ENCODE measurements around the gene GATM.

GATM gene

GRCh38 chr15:45354711-45355110, 23.6 kb downstream of the GATM start:
- TF ChIP-seq, protein P1, sequence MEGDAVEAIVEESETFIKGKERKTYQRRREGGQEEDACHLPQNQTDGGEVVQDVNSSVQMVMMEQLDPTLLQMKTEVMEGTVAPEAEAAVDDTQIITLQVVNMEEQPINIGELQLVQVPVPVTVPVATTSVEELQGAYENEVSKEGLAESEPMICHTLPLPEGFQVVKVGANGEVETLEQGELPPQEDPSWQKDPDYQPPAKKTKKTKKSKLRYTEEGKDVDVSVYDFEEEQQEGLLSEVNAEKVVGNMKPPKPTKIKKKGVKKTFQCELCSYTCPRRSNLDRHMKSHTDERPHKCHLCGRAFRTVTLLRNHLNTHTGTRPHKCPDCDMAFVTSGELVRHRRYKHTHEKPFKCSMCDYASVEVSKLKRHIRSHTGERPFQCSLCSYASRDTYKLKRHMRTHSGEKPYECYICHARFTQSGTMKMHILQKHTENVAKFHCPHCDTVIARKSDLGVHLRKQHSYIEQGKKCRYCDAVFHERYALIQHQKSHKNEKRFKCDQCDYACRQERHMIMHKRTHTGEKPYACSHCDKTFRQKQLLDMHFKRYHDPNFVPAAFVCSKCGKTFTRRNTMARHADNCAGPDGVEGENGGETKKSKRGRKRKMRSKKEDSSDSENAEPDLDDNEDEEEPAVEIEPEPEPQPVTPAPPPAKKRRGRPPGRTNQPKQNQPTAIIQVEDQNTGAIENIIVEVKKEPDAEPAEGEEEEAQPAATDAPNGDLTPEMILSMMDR (IDR thresholded peaks at IDR 0.05): no peak
- Mint-ChIP-seq H3K27ac (no peak overlapping the region), H3K4me1 (no peaks in the 10 kb centered on the region), H3K4me3 (no peak overlapping the region), H3K36me3 (ENCODE audit: low read depth) (no peaks in the 10 kb centered on the region), H3K27me3 (ENCODE audit: low read depth, poor library complexity) (peaks cover 6% of the 10 kb centered on the region), H3K9me3 (no peaks in the 10 kb centered on the region)
- DNase-seq: no peak

GRCh38 chr15:45351227-45351626, 27.1 kb downstream of the GATM start:
- no peak overlapping the region for H3K27ac Mint-ChIP-seq
- H3K4me3 Mint-ChIP-seq: no peak overlapping the region
- H3K27me3 Mint-ChIP-seq (ENCODE audit: low read depth, poor library complexity): peaks cover 34% of the 10 kb centered on the region

DNA sequence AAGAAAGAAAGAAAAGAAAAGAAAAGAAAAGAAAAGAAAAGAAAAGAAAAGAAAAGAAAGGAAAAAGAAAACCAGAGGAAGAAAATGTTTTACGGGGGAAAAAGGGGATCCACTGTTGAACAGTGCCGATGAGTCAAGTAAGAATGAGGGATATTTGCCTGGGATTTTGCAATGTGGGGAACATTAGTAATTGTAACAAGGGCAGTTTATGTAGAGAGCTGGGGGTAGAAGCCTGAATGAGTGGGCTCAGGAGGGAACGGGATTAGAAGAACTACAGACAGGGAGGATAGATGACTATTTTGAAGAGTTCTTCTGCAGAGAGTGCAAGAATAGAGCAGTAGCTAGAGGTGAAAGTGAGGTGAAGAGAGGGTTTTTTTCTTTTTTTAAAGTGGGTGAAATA, 28.7 kb downstream of the GATM start:
- Mint-ChIP-seq H3K36me3 (ENCODE audit: low read depth) (no peaks in the 10 kb centered on the region), H3K4me1 (no peaks in the 10 kb centered on the region), H3K9me3 (no peaks in the 10 kb centered on the region), H3K27ac (no peak overlapping the region), H3K4me3 (no peak overlapping the region), H3K27me3 (ENCODE audit: low read depth, poor library complexity) (peaks cover 39% of the 10 kb centered on the region)
- TF ChIP-seq, protein P1 (IDR thresholded peaks at IDR 0.05): no peak
- DNase-seq: no peak

More at GRCh38 chr15:45351227-45351626, 27.1 kb downstream of the GATM start:
- no peak for DNase-seq
- no peaks in the 10 kb centered on the region for H3K4me1 Mint-ChIP-seq
- no peaks in the 10 kb centered on the region for H3K9me3 Mint-ChIP-seq
- H3K36me3 Mint-ChIP-seq (ENCODE audit: low read depth): no peaks in the 10 kb centered on the region
- TF ChIP-seq, protein P1 (IDR thresholded peaks at IDR 0.05): no peak

DNA sequence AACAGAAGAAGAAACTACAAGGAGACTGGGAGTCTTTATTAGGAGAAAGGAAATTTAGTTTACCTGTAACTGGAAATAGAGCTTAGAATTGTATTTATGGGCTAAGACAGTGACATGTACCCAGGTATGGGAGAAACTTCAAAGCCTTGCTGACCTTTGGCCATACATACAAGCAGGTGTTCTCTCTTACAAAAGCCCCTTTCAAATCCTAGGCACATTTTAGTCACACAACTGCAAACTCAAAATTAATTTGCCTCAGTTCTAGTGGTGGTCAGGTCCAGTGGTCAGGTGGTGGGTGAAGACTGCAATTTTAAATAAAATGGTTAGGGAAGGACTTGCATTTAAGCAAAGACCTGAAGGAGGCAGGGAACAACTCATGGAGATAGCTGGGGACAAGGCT, 30.4 kb downstream of the GATM start:
- no peak for DNase-seq

GRCh38 chr15:45347033-45347432, 31.3 kb downstream of the GATM start:
- Mint-ChIP-seq H3K4me1 (no peaks in the 10 kb centered on the region), H3K9me3 (no peaks in the 10 kb centered on the region)
- TF ChIP-seq, protein P1 (IDR thresholded peaks at IDR 0.05): no peak

More for the DNA sequence above, 30.4 kb downstream of the GATM start:
- Mint-ChIP-seq H3K27me3 (ENCODE audit: low read depth, poor library complexity) (peaks cover 39% of the 10 kb centered on the region), H3K9me3 (no peaks in the 10 kb centered on the region), H3K4me1 (no peaks in the 10 kb centered on the region), H3K27ac (no peak overlapping the region), H3K36me3 (ENCODE audit: low read depth) (no peaks in the 10 kb centered on the region), H3K4me3 (no peak overlapping the region)
- TF ChIP-seq, protein P1 (IDR thresholded peaks at IDR 0.05): no peak

DNA sequence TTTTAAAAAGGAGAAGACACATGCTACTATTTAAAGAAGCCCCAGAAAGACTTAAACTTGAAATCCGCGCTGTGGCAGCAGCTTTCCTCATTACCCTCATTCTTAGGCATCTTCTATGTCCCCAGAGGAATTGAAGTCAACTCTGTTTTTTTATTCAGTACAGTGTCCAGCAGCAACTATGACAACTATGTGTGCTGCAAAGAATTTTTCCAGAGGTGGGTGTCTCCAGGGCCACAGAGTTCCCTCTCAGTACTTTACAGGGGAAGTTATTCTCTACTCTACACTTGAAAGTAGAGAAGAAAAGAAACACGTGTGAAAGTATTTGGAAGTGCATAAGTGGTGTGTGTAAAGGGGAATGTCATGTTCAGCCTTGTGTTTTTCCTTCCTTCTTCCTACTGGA, 32.0 kb downstream of the GATM start:
- Mint-ChIP-seq H3K27me3 (ENCODE audit: low read depth, poor library complexity) (peaks cover 46% of the 10 kb centered on the region), H3K36me3 (ENCODE audit: low read depth) (no peaks in the 10 kb centered on the region), H3K9me3 (no peaks in the 10 kb centered on the region), H3K4me1 (no peaks in the 10 kb centered on the region), H3K27ac (no peak overlapping the region), H3K4me3 (no peak overlapping the region)
- DNase-seq: no peak
- TF ChIP-seq, protein P1 (IDR thresholded peaks at IDR 0.05): no peak

More at GRCh38 chr15:45347033-45347432, 31.3 kb downstream of the GATM start:
- H3K27me3 Mint-ChIP-seq (ENCODE audit: low read depth, poor library complexity): peaks cover 42% of the 10 kb centered on the region
- no peak for DNase-seq
- no peaks in the 10 kb centered on the region for H3K36me3 Mint-ChIP-seq (ENCODE audit: low read depth)
- no peak overlapping the region for H3K4me3 Mint-ChIP-seq
- no peak overlapping the region for H3K27ac Mint-ChIP-seq

Measured in nephron progenitor cell (in vitro differentiated cells).